K562 (cell line): ENCODE data around the gene GRIPAP1. TPM values are rescaled to one million over a fixed set of nuclear protein-coding genes. Genes with fewer than 3 reads are reported as not detected.

Experiments
- ATAC-seq: fragments of 200-7000 bp; cut with Tn5 transposase; 3 replicates; pipeline ENCODE4 v1.9.1; 2020; ENCODE audit warnings: moderate library complexity
- BruUV-seq: library from RNA; stranded (reverse); fragments of 400-500 nt; replicated peaks from 2 replicates; lab custom pipeline; 2021; lab: Mats Ljungman, UMichigan
- CTCF ChIA-PET: fragments of 300-600 bp; formaldehyde crosslinking; extraction: SDS; loops from one replicate; lab custom pipeline; 2021; ENCODE audit warnings: low intra/inter-chr PET ratio; lab: Yijun Ruan, JAX
- POLR2A ChIA-PET: fragments of 300-600, 350-650 bp; sonication (Branson Sonifier 250); formaldehyde crosslinking; extraction: SDS; loops from one replicate; lab custom pipeline; 2021; ENCODE audit warnings: antibody characterized with exemption, inconsistent platforms; lab: Yijun Ruan, JAX
- DNase-seq, 4 experiments: peaks; one replicate each; pipeline versions ENCODE4 v3.0.0 to v3.0.0-alpha.2; 2011 to 2018; ENCODE audit warnings: low spot score in 3 of 4, mixed read lengths in 3 of 4; ENCODE audit errors: extremely low read depth in 1 of 4
- FAIRE-seq: peaks from 2 replicates; lab custom pipeline; 2011; peaks lifted over from hg19 to GRCh38; lab: Jason Lieb, UNC
- H2AFZ ChIP-seq: 2 replicates; pipeline ENCODE4 v1.6.0; 2011; ENCODE audit warnings: low read depth, low read length, control low read depth, inconsistent platforms
- H3K27ac ChIP-seq: fragments of 200-600 bp; 3 replicates; pipeline ENCODE4 v1.8.0; 2011; ENCODE audit warnings: low read depth, mild to moderate bottlenecking, control low read depth, inconsistent platforms, low read length, moderate library complexity, mixed read lengths; ENCODE audit errors: extremely low read depth
- H3K27me3 ChIP-seq, 2 experiments: fragments of 300-600 bp in 1 of 2; 2 replicates in 1 of 2; 3 replicates in 1 of 2; pipeline versions ENCODE4 v1.6.0 to v1.8.0; 2011; ENCODE audit warnings: inconsistent platforms in 2 of 2, low read length in 2 of 2, mild to moderate bottlenecking in 1 of 2, mixed read lengths in 1 of 2, moderate library complexity in 1 of 2; ENCODE audit not compliant: control insufficient read depth in 2 of 2, insufficient read depth in 2 of 2
- H3K36me3 ChIP-seq: fragments of 300-600 bp; 3 replicates; pipeline ENCODE4 v1.8.0; 2011; ENCODE audit warnings: mild to moderate bottlenecking, low read length, inconsistent platforms; ENCODE audit not compliant: control insufficient read depth, insufficient read depth
- H3K4me1 ChIP-seq, 2 experiments: fragments of 200-600 bp in 1 of 2; replicated peaks in 1 of 2; 2 replicates in 1 of 2; 3 replicates in 1 of 2; pipeline versions ENCODE4 v1.5.1 to v1.8.0; 2011; ENCODE audit warnings: inconsistent platforms in 2 of 2, low read length in 2 of 2, mild to moderate bottlenecking in 1 of 2, mixed read lengths in 1 of 2, moderate library complexity in 1 of 2; ENCODE audit not compliant: control insufficient read depth in 2 of 2, insufficient read depth in 2 of 2
- H3K4me2 ChIP-seq: 2 replicates; pipeline ENCODE4 v1.6.1; 2011; ENCODE audit warnings: low read length, control low read depth, inconsistent platforms, mixed read lengths; ENCODE audit not compliant: insufficient read depth
- H3K4me3 ChIP-seq: fragments of 200-600 bp; sonication (generic), shearing (Covaris generic); 2 replicates; pipeline ENCODE4 v1.5.1; 2016; ENCODE audit warnings: control low read depth, inconsistent platforms
- H3K79me2 ChIP-seq: fragments of 200-600 bp; 3 replicates; pipeline ENCODE4 v1.8.0; 2011; ENCODE audit warnings: low read length, inconsistent platforms; ENCODE audit not compliant: control insufficient read depth, insufficient read depth
- H3K9ac ChIP-seq, 2 experiments: 2 replicates each; pipeline versions ENCODE4 v1.6.0 to v1.6.1; 2011; ENCODE audit warnings: low read depth in 2 of 2, low read length in 2 of 2, control low read depth in 1 of 2, inconsistent platforms in 1 of 2, mild to moderate bottlenecking in 1 of 2, mixed read lengths in 1 of 2; ENCODE audit not compliant: insufficient read depth in 1 of 2
- H3K9me1 ChIP-seq: one replicate; pipeline ENCODE4 v1.6.0; 2011; ENCODE audit warnings: inconsistent platforms, mild to moderate bottlenecking, low read length, moderate library complexity; ENCODE audit not compliant: control insufficient read depth, insufficient read depth
- H3K9me3 ChIP-seq: replicated peaks from 2 replicates; pipeline ENCODE4 v1.5.1; 2011; ENCODE audit warnings: low read depth, low read length, inconsistent platforms; ENCODE audit not compliant: control insufficient read depth, insufficient read depth
- H4K20me1 ChIP-seq: replicated peaks from 2 replicates; pipeline ENCODE4 v1.6.1; 2011; ENCODE audit warnings: low read length, inconsistent platforms, mixed read lengths; ENCODE audit not compliant: control insufficient read depth, insufficient read depth
- CCNT2 ChIP-seq: IDR thresholded peaks from 2 replicates; pipeline ENCODE4 v1.6.1; 2011; ENCODE audit warnings: borderline replicate concordance, low read depth, mild to moderate bottlenecking, moderate library complexity, mixed read lengths, low read length; ENCODE audit not compliant: insufficient read length; ENCODE audit errors: extremely low read depth
- KDM1A ChIP-seq, 2 experiments: fragments of 450-650 bp; IDR thresholded peaks; 2 replicates each; pipeline ENCODE4 v1.6.1; 2016; ENCODE audit warnings: mild to moderate bottlenecking in 2 of 2
- RBFOX2 ChIP-seq: fragments of 200-400 bp; formaldehyde crosslinking; IDR thresholded peaks from 2 replicates; pipeline ENCODE4 v1.6.1; 2017; ENCODE audit warnings: low read depth, mild to moderate bottlenecking, low read length, moderate library complexity
- WGBS: fragments of 100-300 bp; shearing (Covaris generic); methylation state at CpG from one replicate; pipeline ENCODE4 v1.1.6; 2016; ENCODE audit warnings: low coverage, mixed read lengths; ENCODE audit not compliant: insufficient coverage; ENCODE audit errors: missing lambda C conversion rate; 5-methylcytosine and 5-hydroxymethylcytosine counted together
- in situ Hi-C: fragments of 300-500 bp; cut with MboI; formaldehyde crosslinking; loops from 4 replicates; pipeline ENCODE4 v1.15.0; 2018; ENCODE audit warnings: inconsistent platforms, mixed read lengths
- intact Hi-C: fragments of 100-400 bp; cut with micrococcal nuclease; formaldehyde crosslinking; loops from 2 replicates; pipeline ENCODE4 v1.14.2; 2022
- polyA plus RNA-seq, 8 experiments: library from polyadenylated mRNA; depleted of rRNA in 4 of 8; stranded (reverse) in 5 of 8; unstranded in 3 of 8; fragments of >200 nt; fragmentation: Nextera tagmentation in 2 of 8; fragmentation: Illumina TruSeq in 1 of 8; extraction: Ambion mirVana in 2 of 8; extraction: Trizol in 1 of 8; gene quantifications; 2 replicates each; pipeline versions ENCODE4 v1.2.1 to v1.2.3, GENCODE V29; 2011 to 2014; ENCODE audit warnings: inconsistent platforms in 1 of 8, missing spikeins in 1 of 8
- total RNA-seq, 7 experiments: library from RNA; depleted of rRNA in 6 of 7; stranded (reverse); fragments of >200 nt in 6 of 7; fragmentation: Illumina TruSeq in 2 of 7; extraction: Trizol in 2 of 7; gene quantifications; 2 replicates each; pipeline versions ENCODE4 v1.2.1 to v1.2.3, GENCODE V29; 2011 to 2021; ENCODE audit warnings: low replicate concordance in 1 of 7
- TF ChIP-seq, protein P1 (sequence below), 2 experiments: fragments of 450-650 bp; formaldehyde crosslinking in 1 of 2; IDR thresholded peaks; 2 replicates each; pipeline versions ENCODE4 v1.4.0 to v1.6.1; 2014 to 2020; ENCODE audit warnings: mild to moderate bottlenecking in 2 of 2, borderline replicate concordance in 1 of 2, low read depth in 1 of 2
- TF ChIP-seq, protein P2 (sequence below): fragments of 450-650 bp; IDR thresholded peaks from 2 replicates; pipeline ENCODE4 v1.6.1; 2017; ENCODE audit warnings: antibody characterized with exemption, mild to moderate bottlenecking

Gene GRIPAP1
- total and polyA plus RNA-seq, 9 of the 15 experiments (the other 6 are each of a cell fraction or from before 2014, with no cell fraction given) = 4.1 to 41.6 (median 24.0) TPM

- peaks cover 35 to 55% of the 10 kb centered on the region in 2 experiments for H3K4me1 ChIP-seq
- no TSS peak for BruUV-seq
- H3K9me1 ChIP-seq = no peaks in the 10 kb centered on the region
- intact Hi-C loops = loop anchor here (1.0 kb wide), 1 partner anchor 28 kb away; no protein-coding TSS in a partner anchor
- H3K79me2 ChIP-seq = peaks cover 87% of the 10 kb centered on the region
- DNase-seq (peak; percentile 33 to 72 (median 48)), FAIRE-seq (peak; percentile 73), ATAC-seq (peak; percentile 69)
- peaks cover 41% of the 10 kb centered on the region for H3K36me3 ChIP-seq
- H3K9me3 ChIP-seq = no peaks in the 10 kb centered on the region
- peak overlapping the region; percentile 57 for H3K4me2 ChIP-seq
- ChIA-PET CTCF (interaction anchor here (2.6 kb wide), 1 partner anchor 29 kb away, joined by 8 read pairs; no protein-coding TSS in a partner anchor), POLR2A (interaction anchor here (0.9 to 2.7 kb wide), 3 partner anchors 10 to 94 kb away, joined by 3 to 14 read pairs (median 6); no protein-coding TSS in a partner anchor)
- no peaks in the 10 kb centered on the region for H3K27me3 ChIP-seq
- no peak overlapping the region; a peak in 2 of 4 replicates for H3K9ac ChIP-seq
- H3K4me3 ChIP-seq = no peak overlapping the region
- in situ Hi-C loops = no loop called here
- no peaks in the 10 kb centered on the region for H4K20me1 ChIP-seq
- H2AFZ ChIP-seq = no peak overlapping the region
- H3K27ac ChIP-seq = peak overlapping the region; percentile 4; the same call in 1 of the 3 replicates
- 18% methylated on average over 6 of the region's 8 CpGs for WGBS
- no peak for TF ChIP-seq CCNT2
- TF ChIP-seq, protein P1, sequence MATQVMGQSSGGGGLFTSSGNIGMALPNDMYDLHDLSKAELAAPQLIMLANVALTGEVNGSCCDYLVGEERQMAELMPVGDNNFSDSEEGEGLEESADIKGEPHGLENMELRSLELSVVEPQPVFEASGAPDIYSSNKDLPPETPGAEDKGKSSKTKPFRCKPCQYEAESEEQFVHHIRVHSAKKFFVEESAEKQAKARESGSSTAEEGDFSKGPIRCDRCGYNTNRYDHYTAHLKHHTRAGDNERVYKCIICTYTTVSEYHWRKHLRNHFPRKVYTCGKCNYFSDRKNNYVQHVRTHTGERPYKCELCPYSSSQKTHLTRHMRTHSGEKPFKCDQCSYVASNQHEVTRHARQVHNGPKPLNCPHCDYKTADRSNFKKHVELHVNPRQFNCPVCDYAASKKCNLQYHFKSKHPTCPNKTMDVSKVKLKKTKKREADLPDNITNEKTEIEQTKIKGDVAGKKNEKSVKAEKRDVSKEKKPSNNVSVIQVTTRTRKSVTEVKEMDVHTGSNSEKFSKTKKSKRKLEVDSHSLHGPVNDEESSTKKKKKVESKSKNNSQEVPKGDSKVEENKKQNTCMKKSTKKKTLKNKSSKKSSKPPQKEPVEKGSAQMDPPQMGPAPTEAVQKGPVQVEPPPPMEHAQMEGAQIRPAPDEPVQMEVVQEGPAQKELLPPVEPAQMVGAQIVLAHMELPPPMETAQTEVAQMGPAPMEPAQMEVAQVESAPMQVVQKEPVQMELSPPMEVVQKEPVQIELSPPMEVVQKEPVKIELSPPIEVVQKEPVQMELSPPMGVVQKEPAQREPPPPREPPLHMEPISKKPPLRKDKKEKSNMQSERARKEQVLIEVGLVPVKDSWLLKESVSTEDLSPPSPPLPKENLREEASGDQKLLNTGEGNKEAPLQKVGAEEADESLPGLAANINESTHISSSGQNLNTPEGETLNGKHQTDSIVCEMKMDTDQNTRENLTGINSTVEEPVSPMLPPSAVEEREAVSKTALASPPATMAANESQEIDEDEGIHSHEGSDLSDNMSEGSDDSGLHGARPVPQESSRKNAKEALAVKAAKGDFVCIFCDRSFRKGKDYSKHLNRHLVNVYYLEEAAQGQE (IDR thresholded peaks at IDR 0.05; ENCODE audit: borderline replicate concordance) = peak; percentile 77; the same call in 1 of the 2 replicates
- TF ChIP-seq, protein P1 (CRISPR knock-in tag; IDR thresholded peaks at IDR 0.05; ENCODE audit: low read depth) = no peak
- no peak for TF ChIP-seq RBFOX2
- TF ChIP-seq, protein P2, sequence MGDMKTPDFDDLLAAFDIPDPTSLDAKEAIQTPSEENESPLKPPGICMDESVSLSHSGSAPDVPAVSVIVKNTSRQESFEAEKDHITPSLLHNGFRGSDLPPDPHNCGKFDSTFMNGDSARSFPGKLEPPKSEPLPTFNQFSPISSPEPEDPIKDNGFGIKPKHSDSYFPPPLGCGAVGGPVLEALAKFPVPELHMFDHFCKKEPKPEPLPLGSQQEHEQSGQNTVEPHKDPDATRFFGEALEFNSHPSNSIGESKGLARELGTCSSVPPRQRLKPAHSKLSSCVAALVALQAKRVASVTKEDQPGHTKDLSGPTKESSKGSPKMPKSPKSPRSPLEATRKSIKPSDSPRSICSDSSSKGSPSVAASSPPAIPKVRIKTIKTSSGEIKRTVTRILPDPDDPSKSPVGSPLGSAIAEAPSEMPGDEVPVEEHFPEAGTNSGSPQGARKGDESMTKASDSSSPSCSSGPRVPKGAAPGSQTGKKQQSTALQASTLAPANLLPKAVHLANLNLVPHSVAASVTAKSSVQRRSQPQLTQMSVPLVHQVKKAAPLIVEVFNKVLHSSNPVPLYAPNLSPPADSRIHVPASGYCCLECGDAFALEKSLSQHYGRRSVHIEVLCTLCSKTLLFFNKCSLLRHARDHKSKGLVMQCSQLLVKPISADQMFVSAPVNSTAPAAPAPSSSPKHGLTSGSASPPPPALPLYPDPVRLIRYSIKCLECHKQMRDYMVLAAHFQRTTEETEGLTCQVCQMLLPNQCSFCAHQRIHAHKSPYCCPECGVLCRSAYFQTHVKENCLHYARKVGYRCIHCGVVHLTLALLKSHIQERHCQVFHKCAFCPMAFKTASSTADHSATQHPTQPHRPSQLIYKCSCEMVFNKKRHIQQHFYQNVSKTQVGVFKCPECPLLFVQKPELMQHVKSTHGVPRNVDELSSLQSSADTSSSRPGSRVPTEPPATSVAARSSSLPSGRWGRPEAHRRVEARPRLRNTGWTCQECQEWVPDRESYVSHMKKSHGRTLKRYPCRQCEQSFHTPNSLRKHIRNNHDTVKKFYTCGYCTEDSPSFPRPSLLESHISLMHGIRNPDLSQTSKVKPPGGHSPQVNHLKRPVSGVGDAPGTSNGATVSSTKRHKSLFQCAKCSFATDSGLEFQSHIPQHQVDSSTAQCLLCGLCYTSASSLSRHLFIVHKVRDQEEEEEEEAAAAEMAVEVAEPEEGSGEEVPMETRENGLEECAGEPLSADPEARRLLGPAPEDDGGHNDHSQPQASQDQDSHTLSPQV = no peak
- no peak for TF ChIP-seq KDM1A (IDR thresholded peaks at IDR 0.05)
These were observed 56.3 kb downstream of the GRIPAP1 start for GRCh38 chrX:48945517-48946348.
